Activated T-cell treated with anti-CD3 and anti-CD28 coated beads for 4 hours (primary cell): ENCODE data around the gene GH2.
"Not testable (repeated sequence)": the region's sequence is repeated elsewhere in the genome, so short reads cannot be mapped to it uniquely, and the experiment has no call there.

Experiments
- DNase-seq: peaks from one replicate; pipeline ENCODE4 v3.0.0-alpha.2; 2020

Gene GH2

DNA sequence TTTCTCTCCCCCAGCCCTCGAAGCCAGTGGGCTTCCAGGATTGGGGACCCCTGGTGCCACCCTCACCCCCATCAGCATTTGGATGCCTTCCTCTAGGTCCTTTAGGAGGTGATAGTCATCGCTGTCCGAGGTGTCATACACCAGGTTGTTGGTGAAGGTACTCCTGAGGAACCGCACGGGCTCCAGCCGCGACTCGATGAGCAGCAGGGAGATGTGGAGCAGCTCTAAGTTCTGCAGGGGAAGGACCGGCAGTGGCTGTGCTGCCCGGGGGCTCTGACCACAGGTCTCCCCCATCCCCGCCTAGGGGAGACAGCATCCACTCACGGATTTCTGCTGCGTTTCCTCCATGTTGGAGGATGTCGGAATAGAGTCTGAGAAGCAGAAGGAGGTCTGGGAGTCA is 28.4 kb upstream of the GH2 start:
- no peak for DNase-seq

DNA sequence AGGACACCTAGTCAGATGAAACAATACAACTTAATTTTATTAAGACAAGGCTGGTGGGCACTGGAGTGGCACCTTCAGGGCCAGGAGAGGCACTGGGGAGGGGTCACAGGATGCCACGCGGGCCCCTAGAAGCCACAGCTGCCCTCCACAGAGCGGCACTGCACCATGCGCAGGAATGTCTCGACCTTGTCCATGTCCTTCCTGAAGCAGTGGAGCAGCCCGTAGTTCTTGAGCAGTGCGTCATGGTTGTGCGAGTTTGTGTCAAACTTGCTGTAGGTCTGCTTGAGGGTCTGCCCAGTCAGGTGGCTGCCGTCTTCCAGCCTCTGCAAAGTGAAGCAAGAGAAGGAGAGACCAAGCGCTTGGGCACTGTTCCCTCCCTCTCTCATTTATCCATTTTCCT is 27.8 kb upstream of the GH2 start:
- not testable (repeated sequence) for DNase-seq

DNA sequence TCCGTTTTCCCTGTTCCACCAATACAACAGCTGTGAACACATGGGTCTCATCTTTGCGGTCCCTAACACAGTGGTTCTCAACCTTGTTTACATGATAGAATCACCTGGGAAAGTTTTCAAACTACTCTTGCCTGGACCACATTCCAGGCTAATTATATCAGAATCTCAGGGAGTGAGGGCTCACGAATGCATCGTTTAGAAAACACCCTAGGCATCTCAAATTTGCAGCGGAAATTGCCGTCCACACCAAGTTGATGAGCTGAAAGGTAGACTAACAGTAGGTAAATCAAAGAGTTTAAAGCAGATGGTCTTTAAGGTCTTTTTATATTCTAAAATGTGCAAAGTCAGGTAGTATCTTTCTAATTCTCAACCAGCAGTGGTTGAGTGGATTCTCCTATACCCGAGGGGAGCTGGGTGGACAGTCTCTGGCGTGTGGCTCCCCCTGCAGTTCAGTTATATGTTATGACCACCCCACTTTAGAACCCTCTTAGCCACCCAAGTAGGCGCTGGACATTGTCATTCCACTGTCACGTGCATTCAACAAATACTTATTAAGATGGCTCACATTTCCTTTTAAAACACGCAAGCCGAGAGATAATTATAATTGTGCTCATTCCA is 25.5 kb upstream of the GH2 start:
- not testable (repeated sequence) for DNase-seq

DNA sequence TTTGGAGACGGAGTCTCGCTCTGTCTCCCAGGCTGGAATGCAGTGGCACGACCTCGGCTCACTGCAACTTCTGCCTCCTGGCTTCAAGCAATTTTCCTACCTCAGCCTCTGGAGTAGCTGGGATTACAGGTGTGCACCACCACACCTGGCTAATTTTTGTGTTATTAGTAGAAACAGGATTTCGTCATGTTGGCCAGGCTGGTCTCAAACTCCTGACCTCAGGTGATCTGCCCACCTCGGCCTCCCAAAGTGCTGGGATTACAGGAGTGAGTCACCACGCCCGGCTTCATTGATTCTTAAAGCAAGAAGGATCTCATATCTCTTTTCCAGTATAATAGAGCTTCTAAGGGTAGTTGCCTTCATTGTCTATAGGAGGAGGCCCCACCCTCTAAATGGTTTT is 23.1 kb upstream of the GH2 start:
- DNase-seq = not testable (repeated sequence)

DNA sequence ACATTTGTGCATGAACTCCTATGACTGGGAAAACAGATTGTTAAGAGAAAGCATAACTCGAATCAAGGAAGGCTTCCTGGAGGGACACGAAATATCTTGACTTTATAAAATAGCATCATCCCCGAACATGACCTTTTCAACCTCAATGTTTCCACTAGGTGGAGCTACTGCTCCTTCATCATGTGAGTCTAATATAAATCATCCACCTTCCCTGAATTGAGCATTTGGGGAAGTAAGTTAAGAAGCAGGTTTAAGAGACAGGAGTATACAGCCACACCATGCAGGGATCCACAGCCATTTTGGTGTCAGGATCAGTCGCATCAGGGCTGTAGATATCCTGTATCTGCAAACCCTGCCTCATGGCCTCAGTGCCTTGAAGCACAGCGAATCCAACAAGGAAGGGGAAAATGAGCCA is 22.1 kb upstream of the GH2 start:
- DNase-seq = not testable (repeated sequence)

DNA sequence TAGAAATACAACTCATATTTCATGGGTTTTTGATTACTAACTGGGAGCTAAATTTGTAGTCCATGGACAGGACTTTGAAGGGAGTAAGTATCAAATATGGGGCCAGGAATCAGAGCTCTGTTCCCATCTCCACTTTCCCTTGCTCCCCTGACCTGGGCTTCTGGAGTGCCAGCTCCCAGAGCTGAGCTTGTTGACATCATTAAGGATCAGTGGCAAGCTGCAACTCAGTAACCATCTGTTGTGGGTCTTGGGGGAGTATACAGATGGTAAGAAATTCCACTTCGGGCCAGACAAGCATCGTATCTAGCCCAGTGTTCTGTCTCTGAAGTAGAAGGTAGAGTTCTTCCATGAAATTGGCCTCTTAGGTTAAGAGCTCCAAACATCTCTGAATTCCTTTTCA is 20.2 kb upstream of the GH2 start:
- DNase-seq = not testable (repeated sequence)

DNA sequence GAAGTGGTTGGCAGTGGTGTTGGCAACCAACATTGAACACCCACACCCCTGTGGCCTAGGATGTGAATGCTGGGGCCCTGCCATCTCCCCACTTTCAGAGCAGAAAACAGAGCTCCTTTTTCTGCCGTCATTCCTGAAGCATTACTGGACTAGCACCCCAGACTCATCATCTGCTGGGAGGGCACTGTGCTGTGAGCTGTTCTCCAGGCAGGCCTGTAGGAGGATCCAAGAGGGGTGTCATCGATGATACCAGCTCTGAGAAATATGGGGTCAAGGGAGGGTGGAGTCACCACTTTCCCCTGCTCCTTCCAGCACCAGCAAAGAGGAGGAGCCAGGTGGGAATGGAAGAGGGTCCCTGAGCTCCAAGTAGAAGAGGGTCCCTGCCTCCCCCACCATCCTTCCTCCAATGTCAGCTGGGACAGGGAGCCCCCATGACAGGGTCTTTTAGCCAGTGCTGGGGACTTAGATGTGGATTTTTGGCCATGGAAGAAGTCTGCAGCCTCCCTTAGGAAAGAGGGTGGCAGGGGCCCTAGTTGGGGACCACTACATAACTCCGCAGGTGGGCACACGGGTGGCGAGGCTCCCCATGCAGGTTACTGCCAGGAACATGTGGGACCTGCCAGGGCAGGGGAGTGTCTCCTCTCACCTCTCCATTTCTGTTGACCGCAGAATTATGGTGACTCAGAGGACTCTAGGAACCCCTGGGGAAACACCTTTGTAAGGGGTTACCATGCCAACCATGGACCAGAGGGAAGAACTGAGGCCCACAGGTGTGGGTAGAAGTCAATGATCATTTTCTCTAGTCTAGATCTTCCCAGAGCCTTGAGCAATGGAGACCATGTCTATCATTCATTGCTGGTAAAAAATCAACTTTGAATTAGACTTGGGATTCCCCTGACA is 17.4 kb upstream of the GH2 start:
- DNase-seq = not testable (repeated sequence)

DNA sequence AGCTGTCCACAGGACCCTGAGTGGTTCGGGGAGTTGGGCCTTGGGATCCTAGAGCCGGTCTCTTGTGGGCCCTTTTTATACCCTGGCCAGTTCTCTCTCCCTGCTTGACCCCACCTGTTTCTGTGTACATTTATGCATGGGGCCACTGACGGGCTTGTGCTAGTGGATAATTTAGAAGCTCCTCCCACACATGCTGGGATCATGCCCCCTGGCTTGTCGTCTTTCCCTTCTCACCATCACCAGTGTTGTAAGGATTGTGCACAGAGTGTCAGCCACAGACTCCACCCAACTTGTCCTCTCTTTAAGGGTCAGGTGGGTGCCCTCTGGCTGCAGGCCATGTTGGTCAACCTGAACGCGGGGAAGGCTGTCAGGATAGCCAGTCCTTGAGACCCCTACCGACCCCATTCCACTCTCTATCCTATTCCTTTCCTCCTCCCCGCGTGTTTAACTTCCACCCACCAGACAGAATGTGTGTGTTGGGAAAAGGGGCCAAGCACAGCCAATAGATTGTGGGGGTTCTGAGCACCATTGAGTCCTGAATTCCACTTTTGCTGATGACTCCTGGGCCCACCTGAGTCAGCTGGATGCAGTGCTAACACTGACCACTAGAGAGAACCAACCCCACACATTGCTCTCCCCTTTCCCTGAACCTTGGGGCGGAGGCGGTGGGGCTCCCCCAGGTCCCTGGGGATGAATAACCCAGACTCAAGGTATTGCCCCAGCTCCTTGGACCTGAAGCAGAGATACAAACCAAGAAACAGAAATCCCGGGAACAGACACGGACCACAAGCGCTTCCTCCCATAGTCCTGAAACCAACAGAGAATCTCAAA is 15.0 kb upstream of the GH2 start, which contains the start of gene CSH1:
TSS of gene CSH1 (minus strand) at position 51 of the 831 bp plus-strand sequence. CDS start 63 bp downstream, outside the sequence.
- not testable (repeated sequence) for DNase-seq

DNA sequence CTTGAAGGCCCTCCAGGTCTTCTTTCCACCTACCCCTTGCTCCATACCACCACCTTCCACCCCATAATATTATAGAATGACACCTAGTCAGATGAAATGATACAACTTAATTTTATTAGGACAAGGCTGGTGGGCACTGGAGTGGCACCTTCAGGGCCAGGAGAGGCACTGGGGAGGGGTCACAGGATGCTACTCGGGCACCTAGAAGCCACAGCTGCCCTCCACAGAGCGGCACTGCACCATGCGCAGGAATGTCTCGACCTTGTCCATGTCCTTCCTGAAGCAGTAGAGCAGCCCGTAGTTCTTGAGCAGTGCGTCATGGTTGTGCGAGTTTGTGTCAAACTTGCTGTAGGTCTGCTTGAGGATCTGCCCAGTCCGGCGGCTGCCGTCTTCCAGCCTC is 13.1 kb upstream of the GH2 start:
- not testable (repeated sequence) for DNase-seq

DNA sequence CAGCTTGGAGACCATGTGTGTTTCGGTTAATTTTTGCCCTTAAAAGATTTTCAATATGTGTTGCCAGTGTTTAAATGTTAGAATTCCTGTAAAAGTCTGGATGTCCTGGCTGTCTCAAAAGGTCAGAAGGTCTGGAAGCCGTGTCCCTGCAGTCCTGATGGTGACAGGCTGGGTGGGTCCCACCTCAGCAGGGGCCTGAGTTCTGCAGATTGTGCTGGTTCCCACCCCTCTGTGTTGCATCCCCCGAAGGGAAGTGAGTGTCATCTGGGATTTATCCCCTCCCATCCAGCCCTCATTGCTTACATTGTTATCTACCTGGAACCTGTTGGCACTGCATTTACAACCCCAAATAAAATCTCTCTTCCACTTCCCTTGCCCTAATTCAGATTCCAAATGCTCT is 12.3 kb upstream of the GH2 start:
- DNase-seq = not testable (repeated sequence)

DNA sequence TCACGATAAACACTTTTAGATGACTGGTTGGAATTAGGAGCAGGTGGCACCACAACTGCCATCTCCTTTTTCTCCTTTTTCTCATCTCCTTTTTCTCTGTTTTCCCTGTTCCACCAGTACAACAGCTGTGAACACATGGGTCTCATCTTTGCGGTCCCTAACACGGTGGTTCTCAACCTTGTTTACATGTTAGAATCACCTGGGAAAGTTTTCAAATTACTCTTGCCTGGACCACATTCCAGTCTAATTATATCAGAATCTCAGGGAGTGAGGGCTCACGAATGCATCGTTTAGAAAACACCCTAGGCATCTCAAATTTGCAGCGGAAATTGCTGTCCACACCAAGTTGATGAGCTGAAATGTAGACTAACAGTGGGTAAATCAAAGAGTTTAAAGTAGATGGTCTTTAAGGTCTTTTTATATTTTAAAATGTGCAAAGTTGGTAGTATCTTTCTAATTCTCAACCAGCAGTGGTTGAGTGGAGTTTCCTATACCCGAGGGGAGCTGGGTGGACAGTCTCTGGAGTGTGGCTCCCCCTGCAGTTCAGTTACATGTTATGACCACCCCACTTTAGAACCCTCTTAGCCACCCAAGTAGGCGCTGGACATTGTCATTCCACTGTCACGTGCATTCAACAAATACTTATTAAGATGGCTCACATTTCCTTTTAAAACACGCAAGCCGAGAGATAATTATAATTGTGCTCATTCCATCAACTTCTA is 10.7 kb upstream of the GH2 start:
- not testable (repeated sequence) for DNase-seq

DNA sequence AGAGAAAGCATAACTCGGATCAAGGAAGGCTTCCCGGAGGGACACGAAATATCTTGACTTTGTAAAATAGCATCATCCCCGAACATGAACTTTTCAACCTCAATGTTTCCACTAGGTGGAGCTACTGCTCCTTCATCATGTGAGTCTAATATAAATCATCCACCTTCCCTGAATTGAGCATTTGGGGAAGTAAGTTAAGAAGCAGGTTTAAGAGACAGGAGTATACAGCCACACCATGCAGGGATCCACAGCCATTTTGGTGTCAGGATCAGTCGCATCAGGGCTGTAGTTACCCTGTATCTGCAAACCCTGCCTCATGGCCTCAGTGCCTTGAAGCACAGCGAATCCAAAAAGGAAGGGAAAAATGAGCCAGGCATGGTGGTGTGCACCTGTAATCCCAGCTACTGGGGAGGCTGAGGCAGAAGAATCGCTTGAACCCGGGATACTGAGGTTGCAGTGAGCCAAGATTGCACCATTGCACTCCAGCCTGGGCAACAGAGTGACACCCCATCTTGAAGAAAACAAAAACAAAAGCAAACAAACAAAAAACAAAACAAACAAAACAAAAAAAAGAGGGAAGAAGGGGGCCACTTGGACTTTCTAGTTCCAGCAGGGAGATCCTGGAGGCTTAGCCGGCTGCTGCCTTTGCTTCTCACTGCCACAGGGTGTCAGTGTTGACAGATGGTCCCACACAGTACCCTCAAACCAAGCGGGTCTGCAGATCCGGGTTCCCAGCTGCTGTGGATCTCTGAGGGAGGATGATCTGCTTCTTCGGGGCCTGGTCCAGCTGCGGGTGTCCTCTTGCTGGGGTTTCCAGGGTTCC is 7.5 kb upstream of the GH2 start:
- not testable (repeated sequence) for DNase-seq

DNA sequence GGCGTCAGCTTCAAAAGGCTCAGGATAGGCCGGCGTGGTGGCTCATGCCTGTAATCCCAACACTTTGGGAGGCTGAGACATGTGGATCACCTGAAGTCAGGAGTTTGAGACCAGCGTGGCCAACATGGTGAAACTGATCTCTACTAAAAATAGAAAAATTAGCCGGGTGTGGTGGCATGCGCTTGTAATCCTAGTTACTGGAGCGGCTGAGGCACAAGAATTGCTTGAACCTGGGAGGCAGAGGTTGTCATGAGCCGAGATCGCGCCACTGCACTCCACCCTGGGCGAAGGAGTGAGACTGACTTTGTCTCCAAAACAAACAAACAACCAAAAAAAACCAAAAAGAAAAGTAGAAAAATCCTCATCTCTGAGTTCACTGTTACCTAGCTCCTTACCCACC is 3.4 kb upstream of the GH2 start:
- not testable (repeated sequence) for DNase-seq

DNA sequence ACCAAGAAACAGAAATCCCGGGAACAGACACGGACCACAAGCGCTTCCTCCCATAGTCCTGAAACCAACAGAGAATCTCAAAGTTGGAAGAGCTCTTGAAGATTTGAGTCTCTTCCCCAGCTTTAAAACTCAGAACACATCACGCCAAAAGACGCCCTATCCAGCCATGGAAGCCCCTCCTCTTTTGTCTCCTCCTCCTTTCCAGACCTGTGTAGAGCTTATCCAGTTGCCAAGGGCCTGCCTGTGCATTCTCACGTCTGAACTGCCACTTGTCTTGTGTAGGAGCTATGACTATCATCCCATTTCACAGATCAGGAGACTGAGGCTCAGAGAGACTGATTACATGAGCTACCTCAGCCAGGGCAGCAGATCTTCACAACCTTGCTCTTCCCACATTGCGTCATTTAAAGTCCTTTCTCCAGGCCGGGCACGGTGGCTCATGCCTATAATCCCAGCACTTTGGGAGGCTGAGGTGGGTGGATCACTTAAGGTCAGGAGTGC is 932 bp upstream of the GH2 start:
- not testable (repeated sequence) for DNase-seq

DNA sequence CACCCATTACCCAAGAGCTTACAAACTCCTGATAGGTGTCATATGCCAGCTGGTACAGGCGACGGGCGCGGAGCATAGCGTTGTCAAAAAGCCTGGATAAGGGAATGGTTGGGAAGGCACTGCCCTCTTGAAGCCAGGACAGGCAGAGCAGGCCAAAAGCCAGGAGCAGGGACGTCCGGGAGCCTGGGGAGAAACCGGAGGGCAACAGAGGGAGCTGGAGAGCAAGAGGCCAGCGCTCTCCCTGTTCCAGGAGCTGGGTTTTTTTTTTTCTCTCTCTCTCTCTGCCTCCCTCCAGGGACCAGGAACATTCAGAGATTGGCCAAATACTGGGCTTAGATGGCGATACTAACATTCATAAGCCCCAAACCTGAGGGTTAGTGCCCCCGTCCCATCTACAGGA is 407 bp downstream of the GH2 start:
- not testable (repeated sequence) for DNase-seq

DNA sequence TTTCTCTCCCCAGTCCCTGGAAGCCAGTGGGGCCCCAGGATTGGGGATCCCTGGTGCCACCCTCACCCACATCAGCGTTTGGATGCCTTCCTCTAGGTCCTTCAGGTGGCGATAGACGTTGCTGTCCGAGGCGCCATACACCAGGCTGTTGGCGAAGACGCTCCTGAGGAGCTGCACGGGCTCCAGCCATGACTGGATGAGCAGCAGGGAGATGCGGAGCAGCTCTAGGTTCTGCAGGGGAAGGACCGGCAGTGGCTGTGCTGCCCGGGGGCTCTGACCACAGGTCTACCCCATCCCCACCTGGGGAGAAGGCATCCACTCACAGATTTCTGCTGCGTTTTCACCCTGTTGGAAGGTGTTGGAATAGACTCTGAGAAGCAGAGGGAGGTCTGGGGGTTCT is 1.0 kb downstream of the GH2 start:
- DNase-seq = no peak

DNA sequence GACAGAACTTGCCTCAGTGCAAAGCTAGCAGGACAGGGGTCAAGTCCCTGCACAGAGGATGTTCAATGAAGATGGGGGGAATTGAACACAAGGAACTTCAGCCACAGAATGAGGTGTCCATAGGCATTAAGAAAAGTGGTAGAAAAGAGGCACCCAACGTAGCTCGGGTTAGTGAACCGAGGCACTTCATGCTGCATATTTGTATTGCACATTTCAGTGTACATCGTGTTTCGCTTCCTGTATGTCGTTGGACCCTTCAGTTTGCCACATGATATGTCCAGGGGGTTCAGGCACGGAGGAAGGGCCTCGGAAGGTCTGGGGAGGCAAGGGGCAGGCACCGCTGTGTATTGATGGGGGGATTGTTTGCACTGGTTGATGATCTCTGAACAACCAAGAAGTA is 3.3 kb downstream of the GH2 start:
- not testable (repeated sequence) for DNase-seq

DNA sequence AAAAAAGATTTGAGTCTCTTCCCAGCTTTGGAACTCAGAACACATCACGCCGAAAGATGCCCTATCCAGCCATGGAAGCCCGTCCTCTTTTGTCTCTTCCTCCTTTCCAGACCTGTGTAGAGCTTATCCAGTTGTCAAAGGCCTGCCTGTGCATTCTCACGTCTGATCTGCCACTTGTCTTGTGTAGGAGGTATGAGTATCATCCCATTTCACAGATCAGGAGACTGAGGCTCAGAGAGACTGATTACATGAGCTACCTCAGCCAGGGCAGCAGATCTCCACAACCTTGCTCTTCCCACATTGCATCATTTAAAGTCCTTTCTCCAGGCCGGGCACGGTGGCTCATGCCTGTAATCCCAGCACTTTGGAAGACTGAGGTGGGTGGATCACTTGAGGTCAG is 7.1 kb downstream of the GH2 start:
- not testable (repeated sequence) for DNase-seq

DNA sequence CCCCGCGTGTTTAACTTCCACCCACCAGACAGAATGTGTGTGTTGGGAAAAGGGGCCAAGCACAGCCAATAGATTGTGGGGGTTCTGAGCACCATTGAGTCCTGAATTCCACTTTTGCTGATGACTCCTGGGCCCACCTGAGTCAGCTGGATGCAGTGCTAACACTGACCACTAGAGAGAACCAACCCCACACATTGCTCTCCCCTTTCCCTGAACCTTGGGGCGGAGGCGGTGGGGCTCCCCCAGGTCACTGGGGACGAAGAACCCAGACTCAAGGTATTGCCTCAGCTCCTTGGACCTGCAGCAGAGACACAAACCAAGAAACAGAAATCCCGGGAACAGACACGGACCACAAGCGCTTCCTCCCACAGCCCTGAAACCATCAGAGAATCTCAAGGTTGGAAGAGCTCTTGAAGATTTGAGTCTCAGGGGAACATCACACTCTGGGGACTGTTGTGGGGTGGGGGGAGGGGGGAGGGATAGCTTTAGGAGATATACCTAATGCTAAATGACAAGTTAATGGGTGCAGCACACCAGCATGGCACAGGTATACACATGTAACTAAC is 7.6 kb downstream of the GH2 start:
- not testable (repeated sequence) for DNase-seq

DNA sequence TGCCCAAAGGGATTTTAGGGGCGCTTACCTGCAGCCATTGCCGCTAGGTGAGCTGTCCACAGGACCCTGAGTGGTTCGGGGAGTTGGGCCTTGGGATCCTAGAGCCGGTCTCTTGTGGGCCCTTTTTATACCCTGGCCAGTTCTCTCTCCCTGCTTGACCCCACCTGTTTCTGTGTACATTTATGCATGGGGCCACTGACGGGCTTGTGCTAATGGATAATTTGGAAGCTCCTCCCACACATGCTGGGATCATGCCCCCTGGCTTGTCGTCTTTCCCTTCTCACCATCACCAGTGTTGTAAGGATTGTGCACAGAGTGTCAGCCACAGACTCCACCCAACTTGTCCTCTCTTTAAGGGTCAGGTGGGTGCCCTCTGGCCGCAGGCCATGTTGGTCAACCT is 8.2 kb downstream of the GH2 start, which contains the start of gene CSH2:
TSS of gene CSH2 (minus strand) at position 101 of the 400 bp plus-strand sequence. CDS start at position 38, 63 bp downstream.
- DNase-seq = not testable (repeated sequence)
